HEK293 (cell line): Measurements from ENCODE around the gene GBP1.

ENCODE experiments used
- CTCF ChIA-PET: fragments of 350-600 bp; formaldehyde crosslinking; extraction: SDS; loops from one replicate; lab custom pipeline; 2021; ENCODE audit warnings: antibody characterized with exemption; lab: Yijun Ruan, JAX
- POLR2A ChIA-PET: fragments of 300-600 bp; formaldehyde crosslinking; extraction: SDS; loops from one replicate; lab custom pipeline; 2020; ENCODE audit warnings: antibody characterized with exemption, inconsistent platforms; lab: Yijun Ruan, JAX
- H3K27ac ChIP-seq: fragments of 200-500 bp; sonication (Bioruptor generic); 2 replicates; pipeline ENCODE4 v1.5.1; 2014; ENCODE audit warnings: low read depth, low read length, control low read depth, inconsistent platforms; ENCODE audit errors: extremely low read depth
- H3K36me3 ChIP-seq, 2 experiments: fragments of 200-500 bp in 1 of 2; sonication (Bioruptor generic) in 1 of 2; 1 replicate in 1 of 2; 2 replicates in 1 of 2; pipeline ENCODE4 v1.5.1; 2014 to 2017; ENCODE audit warnings: inconsistent platforms in 2 of 2, low read length in 2 of 2; ENCODE audit not compliant: control insufficient read depth in 2 of 2, insufficient read depth in 1 of 2
- H3K4me1 ChIP-seq: fragments of 200-500 bp; sonication (Bioruptor generic); 2 replicates; pipeline ENCODE4 v1.5.1; 2014; ENCODE audit warnings: mild to moderate bottlenecking, low read length, inconsistent platforms; ENCODE audit not compliant: control insufficient read depth, insufficient read depth
- H3K4me3 ChIP-seq: 2 replicates; pipeline ENCODE4 v1.5.1; 2011; ENCODE audit warnings: low read depth, mild to moderate bottlenecking, control low read depth, low read length, moderate library complexity
- H3K9me3 ChIP-seq: fragments of 200-500 bp; sonication (Bioruptor generic); 2 replicates; pipeline ENCODE4 v1.5.1; 2014; ENCODE audit warnings: low read depth, low read length, inconsistent platforms; ENCODE audit not compliant: control insufficient read depth, insufficient read depth
- GLIS2 ChIP-seq: fragments of 450-650 bp; formaldehyde crosslinking; IDR thresholded peaks from 2 replicates; pipeline ENCODE4 v1.5.1; 2016; ENCODE audit warnings: missing biosample characterization, missing genetic modification characterization
- KLF1 ChIP-seq: fragments of 450-650 bp; formaldehyde crosslinking; IDR thresholded peaks from 2 replicates; pipeline ENCODE4 v1.5.1; 2016; ENCODE audit warnings: missing biosample characterization, missing genetic modification characterization
- SALL2 ChIP-seq: fragments of 450-650 bp; formaldehyde crosslinking; IDR thresholded peaks from 2 replicates; pipeline ENCODE4 v1.5.0; 2017; ENCODE audit warnings: missing biosample characterization, mild to moderate bottlenecking, missing genetic modification characterization, borderline replicate concordance
- ZBTB17 ChIP-seq: fragments of 450-650 bp; formaldehyde crosslinking; IDR thresholded peaks from 2 replicates; pipeline ENCODE4 v1.5.1; 2016; ENCODE audit warnings: missing biosample characterization, missing genetic modification characterization
- ZBTB21 ChIP-seq: fragments of 450-650 bp; formaldehyde crosslinking; IDR thresholded peaks from 2 replicates; pipeline ENCODE4 v1.5.1; 2017; ENCODE audit warnings: missing biosample characterization, missing genetic modification characterization
- ZBTB49 ChIP-seq: fragments of 450-650 bp; formaldehyde crosslinking; IDR thresholded peaks from 2 replicates; pipeline ENCODE4 v1.5.1; 2016; ENCODE audit warnings: missing biosample characterization, missing genetic modification characterization, low read depth
- ZFP3 ChIP-seq: fragments of 450-650 bp; formaldehyde crosslinking; IDR thresholded peaks from 2 replicates; pipeline ENCODE4 v1.5.1; 2016; ENCODE audit warnings: low read depth, missing biosample characterization, missing genetic modification characterization
- ZNF155 ChIP-seq: fragments of 450-650 bp; formaldehyde crosslinking; IDR thresholded peaks from 2 replicates; pipeline ENCODE4 v1.5.1; 2016; ENCODE audit warnings: missing biosample characterization, missing genetic modification characterization
- ZNF16 ChIP-seq: fragments of 450-650 bp; formaldehyde crosslinking; IDR thresholded peaks from 2 replicates; pipeline ENCODE4 v1.5.1; 2016; ENCODE audit warnings: low read depth, missing biosample characterization, missing genetic modification characterization
- ZNF174 ChIP-seq: fragments of 450-650 bp; formaldehyde crosslinking; IDR thresholded peaks from 2 replicates; pipeline ENCODE4 v1.5.0; 2017; ENCODE audit warnings: missing biosample characterization, mild to moderate bottlenecking, missing genetic modification characterization
- ZNF184 ChIP-seq: fragments of 450-650 bp; IDR thresholded peaks from 2 replicates; pipeline ENCODE4 v1.5.1; 2018; ENCODE audit warnings: missing biosample characterization, mild to moderate bottlenecking, missing genetic modification characterization
- ZNF398 ChIP-seq: fragments of 450-650 bp; formaldehyde crosslinking; IDR thresholded peaks from 2 replicates; pipeline ENCODE4 v1.5.1; 2017; ENCODE audit warnings: missing biosample characterization, missing genetic modification characterization
- ZNF423 ChIP-seq: fragments of 450-650 bp; formaldehyde crosslinking; IDR thresholded peaks from 2 replicates; pipeline ENCODE4 v1.5.1; 2016; ENCODE audit warnings: missing biosample characterization, missing genetic modification characterization
- ZNF529 ChIP-seq: fragments of 450-650 bp; formaldehyde crosslinking; IDR thresholded peaks from 2 replicates; pipeline ENCODE4 v1.5.1; 2017; ENCODE audit warnings: missing genetic modification characterization, missing biosample characterization; ENCODE audit not compliant: insufficient replicate concordance
- ZNF664 ChIP-seq: fragments of 450-650 bp; formaldehyde crosslinking; IDR thresholded peaks from 2 replicates; pipeline ENCODE4 v1.5.1; 2016; ENCODE audit warnings: missing biosample characterization, missing genetic modification characterization
- ZNF677 ChIP-seq: fragments of 450-650 bp; IDR thresholded peaks from 2 replicates; pipeline ENCODE4 v1.5.0; 2018; ENCODE audit warnings: missing biosample characterization, mild to moderate bottlenecking, missing genetic modification characterization, moderate library complexity
- ZNF791 ChIP-seq: fragments of 450-650 bp; formaldehyde crosslinking; IDR thresholded peaks from 2 replicates; pipeline ENCODE4 v1.5.1; 2016; ENCODE audit warnings: missing biosample characterization, missing genetic modification characterization
- TF ChIP-seq, protein P1 (sequence below): fragments of 450-650 bp; formaldehyde crosslinking; conservative IDR thresholded peaks from 2 replicates; pipeline ENCODE4 v1.5.1; 2016; ENCODE audit warnings: low read depth, missing biosample characterization, missing genetic modification characterization
- TF ChIP-seq, protein P2 (sequence below): fragments of 450-650 bp; formaldehyde crosslinking; IDR thresholded peaks from 2 replicates; pipeline ENCODE4 v1.5.1; 2016; ENCODE audit warnings: missing biosample characterization, missing genetic modification characterization
- TF ChIP-seq, protein P3 (sequence below): fragments of 450-650 bp; formaldehyde crosslinking; IDR thresholded peaks from 2 replicates; pipeline ENCODE4 v1.5.1; 2017; ENCODE audit warnings: missing biosample characterization, mild to moderate bottlenecking, missing genetic modification characterization, moderate library complexity

The GBP1 gene

GRCh38 chr1:89064632-89065031 lies 376 bp downstream of the GBP1 start (continued):
- TF ChIP-seq, protein P1, sequence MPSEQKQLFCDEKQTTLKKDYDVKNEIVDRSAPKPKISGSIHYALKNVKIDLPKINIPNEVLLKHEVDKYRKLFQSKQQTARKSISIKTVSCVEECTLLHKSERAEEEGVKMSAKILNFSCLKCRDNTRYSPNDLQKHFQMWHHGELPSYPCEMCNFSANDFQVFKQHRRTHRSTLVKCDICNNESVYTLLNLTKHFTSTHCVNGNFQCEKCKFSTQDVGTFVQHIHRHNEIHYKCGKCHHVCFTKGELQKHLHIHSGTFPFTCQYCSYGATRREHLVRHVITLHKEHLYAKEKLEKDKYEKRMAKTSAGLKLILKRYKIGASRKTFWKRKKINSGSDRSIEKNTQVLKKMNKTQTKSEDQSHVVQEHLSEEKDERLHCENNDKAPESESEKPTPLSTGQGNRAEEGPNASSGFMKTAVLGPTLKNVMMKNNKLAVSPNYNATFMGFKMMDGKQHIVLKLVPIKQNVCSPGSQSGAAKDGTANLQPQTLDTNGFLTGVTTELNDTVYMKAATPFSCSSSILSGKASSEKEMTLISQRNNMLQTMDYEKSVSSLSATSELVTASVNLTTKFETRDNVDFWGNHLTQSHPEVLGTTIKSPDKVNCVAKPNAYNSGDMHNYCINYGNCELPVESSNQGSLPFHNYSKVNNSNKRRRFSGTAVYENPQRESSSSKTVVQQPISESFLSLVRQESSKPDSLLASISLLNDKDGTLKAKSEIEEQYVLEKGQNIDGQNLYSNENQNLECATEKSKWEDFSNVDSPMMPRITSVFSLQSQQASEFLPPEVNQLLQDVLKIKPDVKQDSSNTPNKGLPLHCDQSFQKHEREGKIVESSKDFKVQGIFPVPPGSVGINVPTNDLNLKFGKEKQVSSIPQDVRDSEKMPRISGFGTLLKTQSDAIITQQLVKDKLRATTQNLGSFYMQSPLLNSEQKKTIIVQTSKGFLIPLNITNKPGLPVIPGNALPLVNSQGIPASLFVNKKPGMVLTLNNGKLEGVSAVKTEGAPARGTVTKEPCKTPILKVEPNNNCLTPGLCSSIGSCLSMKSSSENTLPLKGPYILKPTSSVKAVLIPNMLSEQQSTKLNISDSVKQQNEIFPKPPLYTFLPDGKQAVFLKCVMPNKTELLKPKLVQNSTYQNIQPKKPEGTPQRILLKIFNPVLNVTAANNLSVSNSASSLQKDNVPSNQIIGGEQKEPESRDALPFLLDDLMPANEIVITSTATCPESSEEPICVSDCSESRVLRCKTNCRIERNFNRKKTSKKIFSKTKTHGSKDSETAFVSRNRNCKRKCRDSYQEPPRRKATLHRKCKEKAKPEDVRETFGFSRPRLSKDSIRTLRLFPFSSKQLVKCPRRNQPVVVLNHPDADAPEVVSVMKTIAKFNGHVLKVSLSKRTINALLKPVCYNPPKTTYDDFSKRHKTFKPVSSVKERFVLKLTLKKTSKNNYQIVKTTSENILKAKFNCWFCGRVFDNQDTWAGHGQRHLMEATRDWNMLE (tag by site-specific recombination), result no peak
- TF ChIP-seq ZNF677 (tag by site-specific recombination) (no peak), ZBTB21 (tag by site-specific recombination) (no peak), ZNF16 (tag by site-specific recombination) (no peak), SALL2 (tag by site-specific recombination) (no peak), ZNF174 (no peak), ZNF423 (tag by site-specific recombination) (no peak), ZNF184 (tag by site-specific recombination) (no peak)

DNA sequence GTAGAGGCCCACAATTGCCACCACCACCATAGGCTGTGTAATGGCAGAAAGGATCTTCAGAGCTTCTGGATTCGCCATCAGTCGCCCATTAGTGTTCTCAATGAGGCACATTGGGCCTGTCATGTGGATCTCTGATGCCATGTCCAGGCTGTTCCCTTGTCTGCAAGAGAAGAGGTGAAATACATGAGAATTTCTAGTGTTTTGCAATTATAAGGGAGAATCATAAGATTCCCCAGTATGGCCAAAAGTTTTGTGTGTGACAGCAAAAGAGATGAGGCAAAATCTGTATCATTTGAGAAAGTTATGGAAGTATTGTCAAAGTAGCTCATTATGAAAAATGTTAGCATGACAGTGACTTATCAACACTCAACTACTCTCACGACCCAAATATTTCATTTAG lies 1.9 kb downstream of the GBP1 start:
- ChIA-PET POLR2A (no interaction called here), CTCF (interaction anchor here (0.6 kb wide), 1 partner anchor 9 kb away, joined by 3 read pairs; no protein-coding TSS in a partner anchor)
- Histone ChIP-seq H3K4me3 (no peak overlapping the region), H3K36me3 (no peaks in the 10 kb centered on the region), H3K27ac (no peak overlapping the region), H3K4me1 (no peaks in the 10 kb centered on the region), H3K9me3 (no peaks in the 10 kb centered on the region)
- TF ChIP-seq KLF1 (tag by site-specific recombination), result no peak

GRCh38 chr1:89060091-89060490 lies 4.9 kb downstream of the GBP1 start:
- ChIA-PET POLR2A (no interaction called here), CTCF (no interaction called here)
- H3K36me3 ChIP-seq, result no peaks in the 10 kb centered on the region
- TF ChIP-seq ZNF664 (no peak), ZBTB49 (tag by site-specific recombination) (no peak), ZNF398 (no peak), ZFP3 (tag by site-specific recombination) (no peak), GLIS2 (tag by site-specific recombination) (no peak), ZBTB17 (tag by site-specific recombination) (no peak), ZNF529 (tag by site-specific recombination) (no peak), ZNF155 (no peak), ZNF791 (no peak)
- TF ChIP-seq, protein P2, sequence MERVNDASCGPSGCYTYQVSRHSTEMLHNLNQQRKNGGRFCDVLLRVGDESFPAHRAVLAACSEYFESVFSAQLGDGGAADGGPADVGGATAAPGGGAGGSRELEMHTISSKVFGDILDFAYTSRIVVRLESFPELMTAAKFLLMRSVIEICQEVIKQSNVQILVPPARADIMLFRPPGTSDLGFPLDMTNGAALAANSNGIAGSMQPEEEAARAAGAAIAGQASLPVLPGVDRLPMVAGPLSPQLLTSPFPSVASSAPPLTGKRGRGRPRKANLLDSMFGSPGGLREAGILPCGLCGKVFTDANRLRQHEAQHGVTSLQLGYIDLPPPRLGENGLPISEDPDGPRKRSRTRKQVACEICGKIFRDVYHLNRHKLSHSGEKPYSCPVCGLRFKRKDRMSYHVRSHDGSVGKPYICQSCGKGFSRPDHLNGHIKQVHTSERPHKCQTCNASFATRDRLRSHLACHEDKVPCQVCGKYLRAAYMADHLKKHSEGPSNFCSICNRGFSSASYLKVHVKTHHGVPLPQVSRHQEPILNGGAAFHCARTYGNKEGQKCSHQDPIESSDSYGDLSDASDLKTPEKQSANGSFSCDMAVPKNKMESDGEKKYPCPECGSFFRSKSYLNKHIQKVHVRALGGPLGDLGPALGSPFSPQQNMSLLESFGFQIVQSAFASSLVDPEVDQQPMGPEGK, result no peak
- TF ChIP-seq, protein P3, sequence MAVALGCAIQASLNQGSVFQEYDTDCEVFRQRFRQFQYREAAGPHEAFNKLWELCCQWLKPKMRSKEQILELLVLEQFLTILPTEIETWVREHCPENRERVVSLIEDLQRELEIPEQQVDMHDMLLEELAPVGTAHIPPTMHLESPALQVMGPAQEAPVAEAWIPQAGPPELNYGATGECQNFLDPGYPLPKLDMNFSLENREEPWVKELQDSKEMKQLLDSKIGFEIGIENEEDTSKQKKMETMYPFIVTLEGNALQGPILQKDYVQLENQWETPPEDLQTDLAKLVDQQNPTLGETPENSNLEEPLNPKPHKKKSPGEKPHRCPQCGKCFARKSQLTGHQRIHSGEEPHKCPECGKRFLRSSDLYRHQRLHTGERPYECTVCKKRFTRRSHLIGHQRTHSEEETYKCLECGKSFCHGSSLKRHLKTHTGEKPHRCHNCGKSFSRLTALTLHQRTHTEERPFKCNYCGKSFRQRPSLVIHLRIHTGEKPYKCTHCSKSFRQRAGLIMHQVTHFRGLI (tag by site-specific recombination), result no peak
- H3K4me1 ChIP-seq, result no peaks in the 10 kb centered on the region
- no peak overlapping the region for H3K4me3 ChIP-seq
- H3K9me3 ChIP-seq, result no peaks in the 10 kb centered on the region
- H3K27ac ChIP-seq, result no peak overlapping the region
